Right lobe of liver (tissue), 6 donors: Measurements from ENCODE around the gene EYA3. TPM values are rescaled to one million over a fixed set of nuclear protein-coding genes. Genes with fewer than 3 reads are reported as not detected.

Source experiments
- ATAC-seq, 4 donors: fragments of 200-7000 bp; cut with Tn5 transposase; one replicate each; pipeline ENCODE4 v1.9.1; 2020; ENCODE audit warnings: mild to moderate bottlenecking in 4 of 4, moderate library complexity in 4 of 4
- DNase-seq, 3 donors: peaks; one replicate each; pipeline ENCODE4 v3.0.0-alpha.2; 2020
- H3K27ac ChIP-seq, 3 donors: fragments of 200-600 bp; one replicate each; pipeline ENCODE4 v1.8.0; 2022
- H3K27me3 ChIP-seq, 2 donors: fragments of 200-600 bp; one replicate each; pipeline ENCODE4 v1.8.0; 2022
- H3K36me3 ChIP-seq, 4 donors: fragments of 200-600 bp; sonication (generic) in 1 of 4; one replicate each; pipeline versions ENCODE4 v1.5.1 to v1.8.0; 2017 to 2022; ENCODE audit warnings: control low read depth in 1 of 4
- H3K4me1 ChIP-seq, 4 donors: fragments of 200-600 bp; sonication (generic) in 1 of 4; one replicate each; pipeline versions ENCODE4 v1.5.1 to v1.8.0; 2017 to 2022; ENCODE audit warnings: control low read depth in 1 of 4
- H3K4me3 ChIP-seq, 3 donors: fragments of 200-600 bp; one replicate each; pipeline ENCODE4 v1.8.0; 2022
- H3K9me3 ChIP-seq, 4 donors: fragments of 200-600 bp; sonication (generic) in 1 of 4; one replicate each; pipeline versions ENCODE4 v1.5.1 to v1.8.0; 2017 to 2022; ENCODE audit warnings: control low read depth in 1 of 4
- CTCF ChIP-seq, 4 donors: fragments of 200-600 bp in 3 of 4; fragments of 450-650 bp in 1 of 4; IDR thresholded peaks; one replicate each; pipeline versions ENCODE4 v1.5.1 to v1.8.0; 2016 to 2022; ENCODE audit warnings: antibody characterized with exemption in 4 of 4, mild to moderate bottlenecking in 2 of 4
- POLR2A ChIP-seq: fragments of 450-650 bp; IDR thresholded peaks from one replicate; pipeline ENCODE4 v1.6.1; 2017; ENCODE audit warnings: antibody characterized with exemption, mild to moderate bottlenecking
- WGBS: methylation state at CpG from one replicate; pipeline ENCODE4 v1.1.6; 2018; ENCODE audit warnings: low coverage, low lambda C conversion rate; ENCODE audit not compliant: insufficient coverage; ENCODE audit errors: missing lambda C conversion rate; 5-methylcytosine and 5-hydroxymethylcytosine counted together
- intact Hi-C, 2 donors: fragments of 100-400 bp; cut with DNase I; formaldehyde crosslinking; loops; one replicate each; pipeline versions ENCODE4 v1.11.2 to v1.14.1; 2022
- total RNA-seq, 6 experiments: library from RNA; depleted of rRNA in 2 of 6; stranded (reverse); fragments of >200 nt in 2 of 6; fragmentation: NEBNext Ultra II Directional in 3 of 6; extraction: Animal tissue kit (Norgen Biotek cat#: 25700) in 3 of 6; gene quantifications; one replicate each; pipeline versions ENCODE4 v1.1.0 to v1.2.4, GENCODE V29; 2016 to 2023
- donor health status: DM: no; HTN: yes; CAD: no.
- donor health status: DM: no; HTN: no; CAD: no.
- donor health status: DM: no; HTN: no; CAD: no.
- donor health status: DM: no; HTN: yes; CAD: no.
- donor health status: DM: no; HTN: yes; CAD: no.

Gene EYA3
- total RNA-seq, 6 experiments from 2014 or later = 6.6 to 10.2 (median 7.3) TPM

GRCh38 chr1:28135371-28136168, 47.2 kb upstream of the EYA3 start:
- peak; percentile 33 to 57 (median 38) for ATAC-seq
- Histone ChIP-seq H3K4me3 (no peak overlapping the region), H3K27ac (no peak overlapping the region), H3K4me1 (no peaks in the 10 kb centered on the region), H3K9me3 (no peaks in the 10 kb centered on the region), H3K36me3 (no peaks in the 10 kb centered on the region), H3K27me3 (no peaks in the 10 kb centered on the region)
- intact Hi-C loops = no loop called here
- no peak for TF ChIP-seq POLR2A
- no peak for TF ChIP-seq CTCF (IDR thresholded peaks at IDR 0.05)
- DNase-seq = no peak
- WGBS = 58% methylated on average over 14 of the region's 14 CpGs

- ATAC-seq = no peak
- no peak overlapping the region for H3K27ac ChIP-seq
- intact Hi-C loops = no loop called here
These were observed 46.3 kb upstream of the EYA3 start for GRCh38 chr1:28134651-28135207.

GRCh38 chr1:28132171-28133167, 44.1 kb upstream of the EYA3 start:
- intact Hi-C loops = no loop called here
- DNase-seq (no peak), ATAC-seq (no peak)
- H3K36me3 ChIP-seq = no peaks in the 10 kb centered on the region
- no peaks in the 10 kb centered on the region for H3K27me3 ChIP-seq
- no peak overlapping the region for H3K4me3 ChIP-seq
- WGBS = 67% methylated on average over 11 of the region's 11 CpGs
- H3K9me3 ChIP-seq = no peaks in the 10 kb centered on the region
- TF ChIP-seq CTCF (IDR thresholded peaks at IDR 0.05) = no peak
- no peak for TF ChIP-seq POLR2A
- H3K4me1 ChIP-seq = no peaks in the 10 kb centered on the region
- no peak overlapping the region for H3K27ac ChIP-seq

More at GRCh38 chr1:28134651-28135207, 46.3 kb upstream of the EYA3 start:
- Histone ChIP-seq H3K36me3 (no peaks in the 10 kb centered on the region), H3K4me1 (no peaks in the 10 kb centered on the region), H3K9me3 (no peaks in the 10 kb centered on the region), H3K4me3 (no peak overlapping the region), H3K27me3 (no peaks in the 10 kb centered on the region)
- no peak for TF ChIP-seq POLR2A
- no peak for TF ChIP-seq CTCF (IDR thresholded peaks at IDR 0.05)
- DNase-seq = no peak
- WGBS = 100% methylated on average over 1 of the region's 2 CpGs

- no peak for TF ChIP-seq POLR2A
- TF ChIP-seq CTCF (IDR thresholded peaks at IDR 0.05) = no peak
- no peak for ATAC-seq
- WGBS = 50% methylated on average over 6 of the region's 6 CpGs
These were observed 42.5 kb upstream of the EYA3 start for GRCh38 chr1:28130901-28131300.

More at GRCh38 chr1:28130901-28131300, 42.5 kb upstream of the EYA3 start:
- H3K36me3 ChIP-seq = no peaks in the 10 kb centered on the region
- no peak overlapping the region for H3K27ac ChIP-seq
- H3K27me3 ChIP-seq = no peaks in the 10 kb centered on the region
- no peaks in the 10 kb centered on the region for H3K4me1 ChIP-seq
- H3K4me3 ChIP-seq = no peak overlapping the region
- H3K9me3 ChIP-seq = no peaks in the 10 kb centered on the region
- no peak for DNase-seq
- intact Hi-C loops = no loop called here
